HG03439 (cell line): ENCODE results near the gene SDK1.
"Not testable (repeated sequence)": the region's sequence is repeated elsewhere in the genome, so short reads cannot be mapped to it uniquely, and the experiment has no call there.

Experiments
- ATAC-seq: cut with Tn5 transposase; IDR thresholded peaks from one replicate; pipeline ENCODE4 v1.9.1; 2021; ENCODE audit warnings: mild to moderate bottlenecking, moderate library complexity; ENCODE audit not compliant: unreplicated experiment

SDK1 gene

GRCh38 chr7:4207011-4207410, 906.0 kb downstream of the SDK1 start:
- no peak for ATAC-seq

GRCh38 chr7:4208086-4208485, 907.0 kb downstream of the SDK1 start:
- ATAC-seq = no peak

GRCh38 chr7:4208586-4208985, 907.5 kb downstream of the SDK1 start:
- ATAC-seq = no peak

- no peak for ATAC-seq
Measured at GRCh38 chr7:4209126-4209525, 908.1 kb downstream of the SDK1 start.

GRCh38 chr7:4209966-4210365, 908.9 kb downstream of the SDK1 start:
- no peak for ATAC-seq

- no peak for ATAC-seq
Measured at GRCh38 chr7:4210821-4211220, 909.8 kb downstream of the SDK1 start.

- ATAC-seq = no peak
Measured at GRCh38 chr7:4211261-4211660, 910.2 kb downstream of the SDK1 start.

- no peak for ATAC-seq
Measured at GRCh38 chr7:4212376-4212775, 911.3 kb downstream of the SDK1 start.

GRCh38 chr7:4214291-4215155, 913.5 kb downstream of the SDK1 start:
- no peak for ATAC-seq

- no peak for ATAC-seq
Measured at GRCh38 chr7:4215176-4215720, 914.2 kb downstream of the SDK1 start.

GRCh38 chr7:4216016-4216415, 915.0 kb downstream of the SDK1 start:
- ATAC-seq = no peak

GRCh38 chr7:4217126-4217660, 916.1 kb downstream of the SDK1 start:
- ATAC-seq = not testable (repeated sequence)

GRCh38 chr7:4218481-4218880, 917.4 kb downstream of the SDK1 start:
- ATAC-seq = no peak

GRCh38 chr7:4220011-4220410, 919.0 kb downstream of the SDK1 start:
- ATAC-seq = no peak

GRCh38 chr7:4221043-4221442, 920.0 kb downstream of the SDK1 start:
- ATAC-seq = no peak

GRCh38 chr7:4222676-4223075, 921.6 kb downstream of the SDK1 start:
- no peak for ATAC-seq

- no peak for ATAC-seq
Measured at GRCh38 chr7:4225361-4225771, 924.3 kb downstream of the SDK1 start.

GRCh38 chr7:4225881-4226523, 925.0 kb downstream of the SDK1 start:
- no peak for ATAC-seq

GRCh38 chr7:4226524-4226882, 925.5 kb downstream of the SDK1 start:
- ATAC-seq = no peak

- no peak for ATAC-seq
Measured at GRCh38 chr7:4227105-4228010, 926.3 kb downstream of the SDK1 start.

- ATAC-seq = no peak
Measured at GRCh38 chr7:4230352-4230751, 929.3 kb downstream of the SDK1 start.
